DND-41 (cell line): ENCODE measurements around the gene MRPL54.

Source experiments
- ATAC-seq: fragments of 200-7000 bp; cut with Tn5 transposase; 3 replicates; pipeline ENCODE4 v1.9.1; 2021; ENCODE audit warnings: low read depth; ENCODE audit not compliant: insufficient read depth
- DNase-seq: peaks from one replicate; pipeline ENCODE4 v3.0.0-alpha.2; 2020
- H2AFZ ChIP-seq: 2 replicates; pipeline ENCODE4 v1.6.0; 2012; ENCODE audit warnings: low read depth, low read length
- H3K27ac ChIP-seq: 2 replicates; pipeline ENCODE4 v1.5.1; 2012; ENCODE audit warnings: low read length, inconsistent platforms
- H3K27me3 ChIP-seq: fragments of 200-600 bp; sonication (generic); 2 replicates; pipeline ENCODE4 v1.6.0; 2012; ENCODE audit warnings: low read length, mild to moderate bottlenecking, inconsistent platforms; ENCODE audit not compliant: insufficient read depth, poor library complexity
- H3K36me3 ChIP-seq: 2 replicates; pipeline ENCODE4 v1.5.1; 2012; ENCODE audit warnings: low read length, inconsistent platforms; ENCODE audit not compliant: insufficient read depth
- H3K4me1 ChIP-seq: 2 replicates; pipeline ENCODE4 v1.5.1; 2012; ENCODE audit warnings: mild to moderate bottlenecking, low read length; ENCODE audit not compliant: insufficient read depth
- H3K4me2 ChIP-seq: 2 replicates; pipeline ENCODE4 v1.6.0; 2012; ENCODE audit warnings: mild to moderate bottlenecking, moderate library complexity, low read length, inconsistent platforms; ENCODE audit not compliant: insufficient read depth
- H3K4me3 ChIP-seq, 2 experiments: fragments of 200-600 bp in 1 of 2; shearing (Covaris generic) in 1 of 2; 2 replicates each; pipeline ENCODE4 v1.5.1; 2012 to 2016; ENCODE audit warnings: inconsistent platforms in 2 of 2, low read length in 2 of 2, mild to moderate bottlenecking in 2 of 2, low read depth in 1 of 2, moderate library complexity in 1 of 2
- H3K79me2 ChIP-seq: 2 replicates; pipeline ENCODE4 v1.6.0; 2012; ENCODE audit warnings: low read length, inconsistent platforms; ENCODE audit not compliant: insufficient read depth
- H3K9ac ChIP-seq: 2 replicates; pipeline ENCODE4 v1.6.0; 2012; ENCODE audit warnings: low read depth, mild to moderate bottlenecking, inconsistent platforms, low read length, moderate library complexity
- H3K9me3 ChIP-seq: 2 replicates; pipeline ENCODE4 v1.5.1; 2012; ENCODE audit warnings: low read length, moderate library complexity, mild to moderate bottlenecking, inconsistent platforms; ENCODE audit not compliant: insufficient read depth, severe bottlenecking
- H4K20me1 ChIP-seq: 2 replicates; pipeline ENCODE4 v1.6.0; 2012; ENCODE audit warnings: low read length; ENCODE audit not compliant: insufficient read depth
- CTCF ChIP-seq: IDR thresholded peaks from 2 replicates; pipeline ENCODE4 v1.5.1; 2012; ENCODE audit warnings: borderline replicate concordance, low read length, moderate library complexity, mild to moderate bottlenecking; ENCODE audit not compliant: poor library complexity, severe bottlenecking; ENCODE audit errors: extremely low read depth
- EZH2 ChIP-seq: IDR thresholded peaks from 3 replicates; pipeline ENCODE4 v1.6.1; 2012; ENCODE audit warnings: borderline replicate concordance, low read depth, mild to moderate bottlenecking, moderate library complexity, low read length, inconsistent platforms; ENCODE audit not compliant: severe bottlenecking

MRPL54 gene

GRCh38 chr19:3778899-3779723 is 16.6 kb downstream of the MRPL54 start:
- H3K27me3 ChIP-seq = no peaks in the 10 kb centered on the region
- no peaks in the 10 kb centered on the region for H3K79me2 ChIP-seq
- H3K4me1 ChIP-seq = no peaks in the 10 kb centered on the region
- no peak for ATAC-seq
- no peaks in the 10 kb centered on the region for H3K36me3 ChIP-seq
- H4K20me1 ChIP-seq = no peaks in the 10 kb centered on the region
- DNase-seq = no peak
- H3K4me2 ChIP-seq = no peak overlapping the region
- no peak overlapping the region for H3K4me3 ChIP-seq
- no peak overlapping the region for H2AFZ ChIP-seq
- H3K9me3 ChIP-seq = peaks cover 19% of the 10 kb centered on the region
- H3K9ac ChIP-seq = no peak overlapping the region
- no peak for TF ChIP-seq EZH2
- no peak for TF ChIP-seq CTCF
- H3K27ac ChIP-seq = no peak overlapping the region

- H3K4me2 ChIP-seq = no peak overlapping the region
- H3K79me2 ChIP-seq = no peaks in the 10 kb centered on the region
- H3K36me3 ChIP-seq = no peaks in the 10 kb centered on the region
- H3K9ac ChIP-seq = no peak overlapping the region
- H3K4me1 ChIP-seq = peaks cover 7% of the 10 kb centered on the region
- no peak overlapping the region for H2AFZ ChIP-seq
- H3K27me3 ChIP-seq = peaks cover 11% of the 10 kb centered on the region
- H3K27ac ChIP-seq = no peak overlapping the region
- no peak overlapping the region for H3K4me3 ChIP-seq
- peaks cover 19% of the 10 kb centered on the region for H3K9me3 ChIP-seq
- DNase-seq (no peak), ATAC-seq (no peak)
- H4K20me1 ChIP-seq = 0 out of 2 replicates have a peak, but pooled peaks cover 5% of the 10 kb centered on the region
- no peak for TF ChIP-seq CTCF
Observed at GRCh38 chr19:3780786-3781304, 18.4 kb downstream of the MRPL54 start.

- Histone ChIP-seq H3K9ac (no peak overlapping the region), H2AFZ (no peak overlapping the region), H4K20me1 (0 out of 2 replicates have a peak, but pooled peaks cover 5% of the 10 kb centered on the region), H3K4me1 (peaks cover 8% of the 10 kb centered on the region), H3K9me3 (peaks cover 19% of the 10 kb centered on the region), H3K36me3 (no peaks in the 10 kb centered on the region), H3K27me3 (peaks cover 16% of the 10 kb centered on the region), H3K4me3 (no peak overlapping the region; a peak in 1 of 4 replicates), H3K4me2 (no peak overlapping the region), H3K79me2 (no peaks in the 10 kb centered on the region), H3K27ac (no peak overlapping the region)
- no peak for ATAC-seq
- DNase-seq = no peak
- TF ChIP-seq EZH2 (no peak), CTCF (no peak)
Observed at GRCh38 chr19:3781603-3782002, 19.1 kb downstream of the MRPL54 start.
